Neutrophil (primary cell): Measurements from ENCODE around the gene DPH2.

Experiments
- H3K27ac ChIP-seq: fragments of 200-600 bp; sonication (generic); 2 replicates; pipeline ENCODE4 v1.5.1; 2016; ENCODE audit warnings: mild to moderate bottlenecking, moderate library complexity
- H3K27me3 ChIP-seq: fragments of 200-600 bp; sonication (generic); 2 replicates; pipeline ENCODE4 v1.6.0; 2016; ENCODE audit warnings: mild to moderate bottlenecking
- H3K36me3 ChIP-seq: fragments of 200-600 bp; sonication (generic); 2 replicates; pipeline ENCODE4 v1.5.1; 2017
- H3K4me1 ChIP-seq, 2 experiments: fragments of 200-600 bp in 1 of 2; sonication (generic) in 1 of 2; 1 replicate in 1 of 2; 2 replicates in 1 of 2; pipeline versions ENCODE4 v1.5.1 to v1.6.1; 2013 to 2016; ENCODE audit warnings: low read depth in 1 of 2, low read length in 1 of 2, mild to moderate bottlenecking in 1 of 2, moderate library complexity in 1 of 2; ENCODE audit not compliant: control insufficient read depth in 1 of 2, insufficient read depth in 1 of 2
- H3K4me3 ChIP-seq, 2 experiments: fragments of 200-600 bp in 1 of 2; sonication (generic) in 1 of 2; 1 replicate in 1 of 2; 2 replicates in 1 of 2; pipeline ENCODE4 v1.5.1; 2013 to 2016; ENCODE audit warnings: low read depth in 1 of 2, low read length in 1 of 2, mild to moderate bottlenecking in 1 of 2, moderate library complexity in 1 of 2
- H3K9me3 ChIP-seq: fragments of 200-600 bp; sonication (generic); 2 replicates; pipeline ENCODE4 v1.5.1; 2016
- CTCF ChIP-seq: fragments of 200-600 bp; sonication (generic); IDR thresholded peaks from 2 replicates; pipeline ENCODE4 v1.5.1; 2016; ENCODE audit warnings: antibody characterized with exemption

DPH2 gene

DNA sequence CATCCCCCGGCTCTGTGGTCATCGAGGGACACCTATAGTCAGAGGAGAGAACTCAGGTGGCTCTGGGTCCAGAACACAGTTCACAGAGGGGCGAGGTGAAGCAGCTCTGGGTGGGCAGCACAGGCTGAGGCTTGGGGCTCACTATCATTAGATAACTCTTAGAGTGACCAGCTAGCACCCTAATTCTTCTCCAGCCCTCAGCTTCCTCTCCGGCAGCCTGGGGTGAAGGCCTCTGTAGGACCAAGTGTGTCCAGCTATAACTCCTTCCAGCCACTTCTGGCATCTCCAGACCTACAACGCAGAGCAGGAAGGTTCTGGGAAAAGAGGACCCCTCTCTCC lies 34.9 kb upstream of the DPH2 start:
- H3K27ac ChIP-seq, result no peak overlapping the region

DNA sequence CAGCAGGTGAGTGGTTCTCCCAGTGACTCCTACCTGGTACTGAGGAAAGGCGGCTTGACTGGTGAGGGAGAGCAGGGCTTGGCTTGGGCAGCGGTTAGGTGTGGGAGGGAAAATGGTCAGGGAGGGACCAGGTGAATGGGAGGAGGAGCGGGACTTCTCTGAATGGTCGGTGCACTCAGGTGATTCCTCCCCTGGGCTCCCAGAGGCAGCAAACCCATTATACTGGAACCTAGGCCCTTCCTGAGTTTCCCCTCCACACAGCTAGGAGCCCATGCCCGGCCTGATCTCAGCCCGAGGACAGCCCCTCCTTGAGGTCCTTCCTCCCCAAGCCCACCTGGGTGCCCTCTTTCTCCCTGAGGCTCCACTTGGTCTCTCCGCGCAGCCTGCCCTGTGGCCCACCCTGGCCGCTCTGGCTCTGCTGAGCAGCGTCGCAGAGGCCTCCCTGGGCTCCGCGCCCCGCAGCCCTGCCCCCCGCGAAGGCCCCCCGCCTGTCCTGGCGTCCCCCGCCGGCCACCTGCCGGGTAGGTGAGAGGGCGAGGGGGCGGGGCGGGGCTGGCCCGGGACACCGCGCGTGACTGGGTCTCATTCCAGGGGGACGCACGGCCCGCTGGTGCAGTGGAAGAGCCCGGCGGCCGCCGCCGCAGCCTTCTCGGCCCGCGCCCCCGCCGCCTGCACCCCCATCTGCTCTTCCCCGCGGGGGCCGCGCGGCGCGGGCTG lies 33.9 kb upstream of the DPH2 start:
- no peak for TF ChIP-seq CTCF
- H3K4me3 ChIP-seq, result no peak overlapping the region

More for the DNA sequence above, 34.9 kb upstream of the DPH2 start:
- no peak for TF ChIP-seq CTCF
- Histone ChIP-seq H3K9me3 (no peaks in the 10 kb centered on the region), H3K4me1 (peaks cover 14 to 27% of the 10 kb centered on the region in 2 experiments), H3K36me3 (no peaks in the 10 kb centered on the region), H3K4me3 (no peak overlapping the region), H3K27me3 (peaks cover 72% of the 10 kb centered on the region)

DNA sequence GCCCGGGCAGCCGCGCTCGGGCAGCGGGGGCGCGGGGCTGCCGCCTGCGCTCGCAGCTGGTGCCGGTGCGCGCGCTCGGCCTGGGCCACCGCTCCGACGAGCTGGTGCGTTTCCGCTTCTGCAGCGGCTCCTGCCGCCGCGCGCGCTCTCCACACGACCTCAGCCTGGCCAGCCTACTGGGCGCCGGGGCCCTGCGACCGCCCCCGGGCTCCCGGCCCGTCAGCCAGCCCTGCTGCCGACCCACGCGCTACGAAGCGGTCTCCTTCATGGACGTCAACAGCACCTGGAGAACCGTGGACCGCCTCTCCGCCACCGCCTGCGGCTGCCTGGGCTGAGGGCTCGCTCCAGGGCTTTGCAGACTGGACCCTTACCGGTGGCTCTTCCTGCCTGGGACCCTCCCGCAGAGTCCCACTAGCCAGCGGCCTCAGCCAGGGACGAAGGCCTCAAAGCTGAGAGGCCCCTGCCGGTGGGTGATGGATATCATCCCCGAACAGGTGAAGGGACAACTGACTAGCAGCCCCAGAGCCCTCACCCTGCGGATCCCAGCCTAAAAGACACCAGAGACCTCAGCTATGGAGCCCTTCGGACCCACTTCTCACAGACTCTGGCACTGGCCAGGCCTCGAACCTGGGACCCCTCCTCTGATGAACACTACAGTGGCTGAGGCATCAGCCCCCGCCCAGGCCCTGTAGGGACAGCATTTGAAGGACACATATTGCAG lies 33.2 kb upstream of the DPH2 start:
- Histone ChIP-seq H3K9me3 (no peaks in the 10 kb centered on the region), H3K36me3 (no peaks in the 10 kb centered on the region), H3K4me3 (no peak overlapping the region), H3K27ac (no peak overlapping the region), H3K4me1 (peaks cover 14 to 27% of the 10 kb centered on the region in 2 experiments), H3K27me3 (peaks cover 72% of the 10 kb centered on the region)
- TF ChIP-seq CTCF, result no peak

More for the DNA sequence above, 33.9 kb upstream of the DPH2 start:
- Histone ChIP-seq H3K27me3 (peaks cover 72% of the 10 kb centered on the region), H3K36me3 (no peaks in the 10 kb centered on the region), H3K9me3 (no peaks in the 10 kb centered on the region), H3K27ac (no peak overlapping the region), H3K4me1 (peaks cover 14 to 27% of the 10 kb centered on the region in 2 experiments)

DNA sequence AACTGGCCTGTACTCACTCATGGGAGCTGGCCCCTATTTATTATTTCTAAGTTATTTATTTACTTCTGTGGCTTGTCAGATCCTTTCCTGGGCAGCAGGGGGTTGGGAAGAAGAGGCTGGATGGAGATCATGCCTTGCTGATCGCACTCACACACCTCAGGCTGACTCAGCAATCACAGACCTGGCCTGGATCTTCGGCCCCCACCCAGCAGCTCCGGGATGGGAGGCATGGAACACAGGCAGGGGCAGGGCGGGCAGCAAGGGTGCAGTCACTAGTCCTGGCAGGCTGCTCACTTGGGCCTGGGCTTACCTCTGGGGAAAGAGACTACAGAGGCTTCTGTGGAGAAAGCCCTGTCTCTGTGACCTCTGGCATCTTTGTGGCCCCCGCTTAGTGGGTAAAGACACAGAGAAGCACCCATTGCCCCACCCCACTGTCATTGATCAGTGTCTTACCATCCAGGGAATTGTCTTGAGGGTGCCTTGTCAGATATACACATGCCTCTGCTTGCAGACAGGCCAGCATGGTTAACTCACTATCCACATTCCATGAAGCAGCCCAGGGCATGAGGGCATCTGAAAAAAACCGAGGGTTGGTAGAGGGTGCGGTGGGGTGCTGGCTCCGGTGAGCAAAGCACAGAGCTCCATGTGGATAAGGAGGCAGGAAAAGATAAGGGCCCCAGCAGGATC lies 32.5 kb upstream of the DPH2 start:
- Histone ChIP-seq H3K36me3 (no peaks in the 10 kb centered on the region), H3K27me3 (peaks cover 66% of the 10 kb centered on the region), H3K4me1 (peaks cover 14 to 27% of the 10 kb centered on the region in 2 experiments), H3K27ac (no peak overlapping the region), H3K9me3 (no peaks in the 10 kb centered on the region), H3K4me3 (no peak overlapping the region)
- TF ChIP-seq CTCF, result no peak

- TF ChIP-seq CTCF, result no peak
- no peak overlapping the region for H3K4me3 ChIP-seq
- no peaks in the 10 kb centered on the region for H3K9me3 ChIP-seq
These were observed 31.4 kb upstream of the DPH2 start for GRCh38 chr1:43938383-43938782.

More at GRCh38 chr1:43938383-43938782, 31.4 kb upstream of the DPH2 start:
- H3K4me1 ChIP-seq, result peaks cover 13 to 24% of the 10 kb centered on the region in 2 experiments
- no peak overlapping the region for H3K27ac ChIP-seq
- H3K36me3 ChIP-seq, result no peaks in the 10 kb centered on the region
- peaks cover 56% of the 10 kb centered on the region for H3K27me3 ChIP-seq
